ENCODE results near the gene MYOF. TPM values are rescaled to one million over a fixed set of nuclear protein-coding genes. Genes with fewer than 3 reads are reported as not detected.
A peak's percentile ranks its signal among the peaks of the same experiment; 100 is the strongest.

The MYOF gene
- total and polyA plus RNA-seq, 7 donors, result 0.70 to 9.4 (median 4.2) TPM

DNA sequence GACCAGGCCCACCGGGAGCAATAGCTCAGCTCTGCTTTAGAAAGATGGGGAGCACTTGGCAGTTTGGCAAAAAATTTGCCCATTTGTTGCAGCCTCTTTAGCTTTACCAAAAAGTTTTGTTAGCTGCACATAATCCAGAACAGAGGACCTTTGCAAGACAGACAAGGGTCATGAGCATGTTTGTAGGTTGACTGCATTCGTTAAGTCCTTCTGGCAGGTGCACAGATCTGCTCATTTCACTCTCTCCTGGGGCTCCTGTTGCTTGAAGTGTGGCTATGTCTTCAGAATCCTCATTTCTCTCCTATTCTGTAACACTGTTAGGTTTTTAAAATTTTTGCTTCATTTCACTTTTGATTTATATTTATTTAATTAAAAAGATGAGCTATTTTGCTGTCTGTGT lies 96.8 kb downstream of the MYOF start:
- TF ChIP-seq CTCF (IDR thresholded peaks at IDR 0.05), result no peak
- no peaks in the 10 kb centered on the region for H3K36me3 ChIP-seq (ENCODE audit: insufficient read depth in 1 of 2, low read depth in 1 of 2)
- intact Hi-C loops (cut with DNase I), result no loop called here
- H3K4me1 ChIP-seq, result no peaks in the 10 kb centered on the region
- no peak overlapping the region for H3K4me3 ChIP-seq
- H3K9me3 ChIP-seq, result no peaks in the 10 kb centered on the region
- DNase-seq (no peak), ATAC-seq (no peak)
- no peaks in the 10 kb centered on the region for H3K27me3 ChIP-seq (ENCODE audit: insufficient read depth in 3 of 3, low read length in 2 of 3)
- WGBS, 3 donors, result 77 to 94% (median 89%) methylated on average over 2 of the region's 2 CpGs
- no peak overlapping the region for H3K27ac ChIP-seq

- Histone ChIP-seq H3K27me3 (ENCODE audit: insufficient read depth in 3 of 3, low read length in 2 of 3) (no peaks in the 10 kb centered on the region), H3K36me3 (ENCODE audit: insufficient read depth in 1 of 2, low read depth in 1 of 2) (no peaks in the 10 kb centered on the region), H3K4me3 (no peak overlapping the region), H3K9me3 (no peaks in the 10 kb centered on the region), H3K4me1 (no peaks in the 10 kb centered on the region), H3K27ac (peak overlapping the region; percentile 30)
- DNase-seq (no peak), ATAC-seq (peak in 1 of 4 donors; percentile 26)
- 83 to 89% (median 85%) methylated on average over 7 of the region's 7 CpGs for WGBS, 3 donors
- intact Hi-C loops (cut with DNase I), result no loop called here
- no peak for TF ChIP-seq CTCF (IDR thresholded peaks at IDR 0.05)
Observed at GRCh38 chr10:93384006-93384405, 98.1 kb downstream of the MYOF start.

- no peaks in the 10 kb centered on the region for H3K4me1 ChIP-seq
- H3K36me3 ChIP-seq (ENCODE audit: insufficient read depth in 1 of 2, low read depth in 1 of 2), result no peaks in the 10 kb centered on the region
- DNase-seq, result peak in 1 of 2 donors; percentile 27
- intact Hi-C loops (cut with DNase I), result no loop called here
- WGBS, 3 donors, result 72 to 74% (median 73%) methylated on average over 6 of the region's 6 CpGs
- H3K27ac ChIP-seq, result peak overlapping the region; percentile 30
- H3K27me3 ChIP-seq (ENCODE audit: insufficient read depth in 3 of 3, low read length in 2 of 3), result no peaks in the 10 kb centered on the region
- H3K4me3 ChIP-seq, result no peak overlapping the region
- TF ChIP-seq CTCF (IDR thresholded peaks at IDR 0.05), result no peak
- H3K9me3 ChIP-seq, result no peaks in the 10 kb centered on the region
- ATAC-seq, result peak in 2 of 4 donors; percentile 40 to 80
Observed at GRCh38 chr10:93383562-93383981, 98.6 kb downstream of the MYOF start.

- H3K27me3 ChIP-seq (ENCODE audit: insufficient read depth in 3 of 3, low read length in 2 of 3), result no peaks in the 10 kb centered on the region
- no peak for TF ChIP-seq CTCF (IDR thresholded peaks at IDR 0.05)
- no peak overlapping the region for H3K4me3 ChIP-seq
- ATAC-seq (no peak), DNase-seq (no peak)
- no peak overlapping the region for H3K27ac ChIP-seq
- intact Hi-C loops (cut with DNase I), result loop anchor here in 1 of 2 donors (5.0 to 10.0 kb wide), 2 partner anchors 42 to 305 kb away; no protein-coding TSS in a partner anchor
- no peaks in the 10 kb centered on the region for H3K4me1 ChIP-seq
- H3K36me3 ChIP-seq (ENCODE audit: insufficient read depth in 1 of 2, low read depth in 1 of 2), result peaks cover 0 to 3% of the 10 kb centered on the region in 2 donors
- H3K9me3 ChIP-seq, result no peaks in the 10 kb centered on the region
- 62 to 72% (median 67%) methylated on average over 5 of the region's 5 CpGs for WGBS, 3 donors
Observed at GRCh38 chr10:93379731-93380575, 102.2 kb downstream of the MYOF start.

All from psoas muscle (tissue), 8 donors.